ENCODE measurements around the gene TENM4.
"Not testable (repeated sequence)": the region's sequence is repeated elsewhere in the genome, so short reads cannot be mapped to it uniquely, and the experiment has no call there.

The TENM4 gene

DNA sequence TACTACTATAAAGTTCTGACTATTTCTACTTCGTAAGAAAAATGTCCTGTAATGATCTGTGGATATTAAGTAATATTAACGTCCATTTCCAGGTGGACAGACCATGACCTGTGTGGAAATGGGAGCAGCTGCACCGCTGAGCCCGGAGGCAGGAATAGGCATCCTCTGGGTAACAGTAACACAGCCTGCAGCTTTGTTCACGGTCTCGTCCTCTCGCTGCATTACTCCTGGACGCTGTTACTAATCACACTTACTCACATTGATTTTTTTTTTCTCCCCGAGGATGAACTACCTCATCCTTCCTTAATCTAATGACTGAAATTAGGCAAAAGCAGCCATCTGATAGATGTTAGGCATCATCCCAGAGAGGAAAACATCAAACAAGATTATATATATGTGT, 520.5 kb downstream of the TENM4 start:
- DNase-seq = no peak

DNA sequence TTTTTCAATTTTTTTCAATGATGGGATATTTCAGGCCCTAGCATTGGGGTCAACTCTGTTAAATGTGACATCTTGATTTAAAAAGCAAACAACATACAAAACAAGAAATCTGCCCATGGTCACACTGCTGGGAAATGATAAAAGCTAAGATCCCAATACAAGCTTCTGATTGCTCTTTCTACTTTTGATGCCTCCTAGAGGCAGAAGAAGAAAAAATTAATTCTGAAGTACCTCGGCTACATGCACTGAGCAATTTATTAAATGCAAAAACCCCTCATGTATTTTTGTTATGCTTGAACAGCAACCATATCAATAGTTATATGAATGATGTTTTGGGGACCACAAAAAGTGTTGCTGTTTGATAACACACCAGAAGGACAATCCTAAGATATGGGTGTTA, 524.1 kb downstream of the TENM4 start:
- no peak for DNase-seq

DNA sequence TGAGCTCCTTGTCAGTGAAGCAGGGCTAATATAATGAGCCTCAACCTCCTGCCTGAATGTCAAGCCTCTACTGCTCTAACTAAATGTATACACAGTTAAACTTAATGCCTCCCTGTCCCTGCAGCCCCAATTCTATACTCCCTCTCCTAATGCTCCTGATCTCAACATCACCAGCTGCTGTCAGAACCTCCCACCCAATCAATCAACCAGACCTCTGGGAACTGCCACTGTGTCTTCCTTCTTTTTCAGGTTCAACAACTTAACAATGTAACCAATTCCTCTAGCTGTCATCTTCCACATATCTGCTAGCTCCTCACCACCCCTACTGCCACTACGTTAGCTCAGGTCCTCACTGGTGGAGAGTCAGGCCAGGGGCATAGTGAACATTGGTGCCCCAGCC, 526.3 kb downstream of the TENM4 start:
- DNase-seq = no peak

DNA sequence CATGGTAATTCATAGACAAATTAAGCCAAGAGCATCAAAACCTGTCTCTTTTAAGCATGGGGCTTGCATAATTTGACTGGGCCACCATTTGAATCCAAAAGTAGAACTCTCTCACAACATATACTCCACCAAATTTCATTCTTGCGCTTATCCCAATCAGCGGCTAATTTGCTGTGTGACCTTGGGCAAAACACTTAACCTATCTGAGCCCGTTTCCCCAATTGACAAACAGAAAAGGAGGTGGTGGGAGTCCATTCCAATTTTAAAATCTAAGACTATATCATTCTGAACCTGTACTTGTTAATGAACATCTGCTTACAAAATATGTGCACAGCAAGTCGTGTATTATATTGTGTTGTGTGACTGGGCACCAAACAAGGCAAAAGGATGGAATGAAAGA, 528.1 kb downstream of the TENM4 start:
- no peak for DNase-seq

DNA sequence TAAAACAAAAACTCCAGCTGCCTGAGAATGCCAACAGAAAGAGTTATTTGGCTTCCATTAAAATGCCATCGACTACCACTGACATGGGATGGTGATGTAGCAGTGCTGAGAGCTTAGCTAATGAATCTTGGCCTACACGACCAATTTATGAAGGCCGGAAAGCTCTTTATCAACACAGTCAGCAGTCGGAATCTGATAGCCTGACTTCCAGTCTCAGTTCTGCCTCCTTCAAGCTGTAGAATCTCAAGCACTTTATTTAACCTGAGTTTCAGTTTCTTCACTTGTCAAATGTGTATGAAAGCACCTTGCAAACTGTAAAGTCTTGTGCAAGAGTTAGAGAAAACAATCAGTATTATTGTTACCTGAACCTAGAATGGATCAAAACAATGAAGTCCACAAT, 530.5 kb downstream of the TENM4 start:
- DNase-seq = no peak

DNA sequence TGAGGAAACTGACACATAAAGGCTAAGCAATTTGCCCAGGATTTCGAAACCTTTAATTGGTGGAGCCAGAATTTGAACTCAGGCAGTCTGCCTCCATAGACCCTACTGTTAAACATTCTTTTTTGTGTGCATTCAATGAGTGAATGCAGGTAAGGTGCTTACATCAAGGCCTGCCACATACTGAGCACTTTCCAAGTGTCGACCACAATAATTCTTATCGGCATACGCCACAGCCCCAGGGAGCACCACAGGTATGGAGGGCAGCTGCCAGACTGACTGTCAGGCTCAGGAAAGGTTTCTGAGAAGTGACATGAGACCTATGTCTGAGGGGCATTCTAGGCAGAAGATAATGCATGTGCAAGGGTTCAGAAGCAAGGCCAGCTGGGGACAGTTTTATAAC, 531.4 kb downstream of the TENM4 start:
- no peak for DNase-seq

DNA sequence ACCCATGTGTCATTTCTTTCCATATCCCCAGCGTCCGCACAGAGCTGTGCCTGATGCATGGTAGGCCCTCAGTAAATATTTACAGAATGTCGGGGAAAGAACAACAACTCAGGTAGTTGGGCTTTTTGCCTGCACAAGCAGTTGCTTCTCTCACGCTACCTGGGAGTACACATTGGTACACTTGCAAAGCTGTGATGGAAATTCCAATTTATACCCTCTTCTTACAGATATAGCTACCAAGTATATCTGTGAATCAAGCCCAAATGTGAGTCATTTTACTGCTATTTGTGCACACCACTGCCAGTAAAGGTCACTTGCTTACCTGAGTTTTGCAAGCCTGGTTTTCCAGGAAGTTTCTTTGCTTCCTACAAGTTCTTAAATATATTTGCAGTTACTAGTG, 533.2 kb downstream of the TENM4 start:
- DNase-seq = no peak

DNA sequence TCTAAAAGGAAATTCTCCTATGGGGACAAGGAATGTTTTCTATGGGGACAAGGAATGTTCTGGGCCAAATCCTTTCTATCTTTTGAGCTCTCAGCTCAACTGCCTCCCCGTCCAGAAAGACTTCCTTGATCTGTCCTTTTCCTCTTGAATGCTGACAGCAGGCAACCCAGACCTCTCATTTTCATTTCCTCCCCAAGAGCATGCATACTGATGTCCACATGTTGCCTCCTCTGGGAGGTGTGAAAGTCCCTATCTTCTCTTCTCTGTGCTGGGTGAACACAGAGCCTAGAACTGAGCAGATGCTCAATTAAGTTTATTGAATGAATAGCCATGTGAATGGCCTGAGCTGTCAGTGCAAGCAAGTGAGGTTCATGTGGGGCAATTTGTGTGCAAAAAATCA, 534.3 kb downstream of the TENM4 start:
- no peak for DNase-seq

DNA sequence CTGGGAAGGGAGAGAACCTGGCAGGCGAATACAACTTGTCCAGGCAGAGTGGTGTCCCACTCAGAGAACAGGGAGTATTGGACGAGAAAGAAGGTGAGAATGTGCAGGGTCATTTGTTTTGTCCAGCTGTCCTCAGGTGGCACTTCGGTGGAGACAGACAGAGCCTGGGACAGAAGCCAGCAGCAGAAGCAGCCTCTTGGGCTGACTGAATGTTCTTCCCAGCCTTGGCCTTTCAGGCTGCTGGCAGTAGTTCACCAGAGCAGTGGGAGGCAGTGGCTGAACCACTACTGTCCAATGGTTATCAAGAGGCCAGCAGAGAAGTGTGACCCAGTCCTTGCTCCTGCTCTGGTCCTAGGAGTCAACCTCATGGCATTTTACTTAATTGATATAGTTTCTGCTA, 535.1 kb downstream of the TENM4 start:
- DNase-seq = no peak

DNA sequence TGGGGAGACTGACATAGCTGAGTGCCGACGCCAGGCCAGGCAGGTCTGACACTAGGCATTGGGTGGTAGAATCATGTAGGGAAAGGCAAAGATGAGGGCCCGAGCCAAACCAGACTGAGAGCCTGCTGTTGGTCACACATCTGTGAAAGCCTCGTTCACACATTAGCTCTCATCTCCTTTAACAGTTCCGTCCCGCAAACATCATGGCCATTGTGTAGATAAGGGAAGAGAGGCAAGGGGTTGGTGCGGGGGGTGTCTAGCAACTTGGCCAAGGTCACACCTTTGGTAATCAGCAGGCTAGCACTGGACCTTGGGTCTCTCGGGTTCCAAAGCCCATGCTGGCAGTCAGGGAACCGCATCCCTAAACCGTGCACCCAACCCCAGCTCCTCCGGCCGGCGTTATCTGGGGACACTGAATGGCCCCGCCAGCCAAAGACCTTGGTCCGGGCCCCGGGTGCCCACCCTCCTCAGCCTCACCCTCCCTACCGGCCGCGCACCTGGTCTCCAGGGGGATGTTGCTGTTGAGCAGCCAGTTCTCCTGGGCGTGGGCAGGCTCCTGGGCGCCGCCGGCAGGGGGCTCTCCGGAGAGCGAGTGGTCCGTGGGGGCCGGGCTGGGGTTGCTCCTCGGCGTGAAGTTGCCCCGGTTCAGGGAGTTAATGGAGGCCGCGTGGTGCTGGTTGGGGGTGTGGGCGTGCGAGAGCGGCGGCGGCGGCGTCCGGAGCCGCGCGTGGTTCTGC, 537.9 kb downstream of the TENM4 start:
- no peak for DNase-seq

DNA sequence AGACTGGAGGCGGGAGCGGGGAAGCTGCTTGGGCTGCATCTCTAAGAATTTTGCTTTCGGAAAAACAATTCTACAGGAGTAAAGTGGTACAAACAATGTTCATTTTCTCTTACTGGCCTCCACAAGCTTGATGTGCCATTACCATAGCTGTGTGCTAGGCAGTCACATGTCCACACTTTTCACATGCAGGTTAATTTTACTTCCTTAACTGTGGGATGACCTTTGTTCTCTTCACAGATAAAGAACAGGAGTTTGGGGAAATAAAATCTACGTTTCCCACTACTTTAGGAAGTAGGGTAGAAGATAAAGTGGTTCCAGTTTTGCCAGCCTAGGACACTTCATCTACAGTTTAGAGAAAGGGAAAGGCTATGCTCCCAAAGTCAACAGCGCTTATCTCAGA, 539.0 kb downstream of the TENM4 start:
- no peak for DNase-seq

DNA sequence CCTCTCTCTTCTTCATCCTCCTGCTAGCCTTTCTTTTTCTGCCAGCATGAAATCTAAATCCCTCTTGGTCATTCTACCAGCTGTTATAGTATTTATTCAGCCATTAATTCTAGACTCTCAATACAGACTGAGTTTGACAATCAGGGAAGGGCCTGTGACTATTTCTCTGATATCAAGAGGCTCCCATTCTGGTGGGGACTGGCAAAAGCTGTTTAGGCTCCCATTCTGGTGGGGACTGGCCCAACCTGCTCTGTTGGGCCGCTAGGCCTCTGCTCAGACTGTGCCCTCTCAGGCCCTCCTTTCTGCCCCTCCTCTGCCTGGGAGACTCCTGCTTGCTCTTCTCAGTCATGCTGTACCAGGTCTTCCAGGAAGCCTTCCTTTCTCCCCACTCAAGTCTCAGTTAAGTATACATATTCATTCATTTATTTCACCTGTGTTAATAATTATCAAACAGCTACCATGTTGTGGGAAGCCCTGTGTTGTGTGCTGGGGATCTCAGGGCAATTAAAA, 542.5 kb downstream of the TENM4 start:
- DNase-seq = peak; percentile 54

DNA sequence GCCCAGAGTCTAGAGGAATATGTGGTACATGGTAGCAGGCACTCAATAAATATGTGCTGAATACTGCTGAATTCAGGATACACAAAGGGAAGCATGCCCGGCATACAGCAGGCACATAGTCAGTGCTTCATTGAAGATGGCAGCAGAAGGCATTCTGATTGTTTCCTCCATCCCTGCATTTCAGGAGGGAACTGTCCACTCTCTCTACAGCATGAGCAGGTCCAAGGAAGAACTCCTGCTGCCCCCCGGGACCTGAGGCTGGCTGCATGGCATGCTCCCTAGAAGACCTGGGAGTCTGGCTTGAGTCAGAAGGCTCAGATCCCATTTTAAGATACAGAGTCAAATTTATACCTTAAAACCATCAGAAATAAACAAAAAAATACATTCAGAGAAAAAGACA, 546.8 kb downstream of the TENM4 start:
- DNase-seq = no peak

DNA sequence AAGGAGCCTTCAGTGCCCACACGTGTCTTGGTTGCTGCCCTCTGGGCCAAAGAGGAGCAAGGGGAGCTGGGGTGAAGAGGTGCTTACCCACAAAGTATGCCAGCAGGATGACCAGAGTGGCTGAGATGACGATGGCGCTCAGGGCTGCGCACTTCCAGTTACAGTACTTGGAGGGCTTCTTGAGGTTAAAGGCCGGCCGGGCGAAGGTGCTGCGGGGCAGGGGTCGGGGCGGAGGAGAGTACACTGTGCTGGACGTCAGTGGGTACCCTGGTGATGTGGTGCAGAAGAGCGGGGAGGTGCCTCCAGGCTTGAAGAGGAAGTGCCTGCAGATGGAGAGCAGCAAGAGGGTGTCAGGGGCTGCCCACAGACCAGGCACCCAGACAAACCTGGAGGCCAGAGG, 551.1 kb downstream of the TENM4 start:
- no peak for DNase-seq

DNA sequence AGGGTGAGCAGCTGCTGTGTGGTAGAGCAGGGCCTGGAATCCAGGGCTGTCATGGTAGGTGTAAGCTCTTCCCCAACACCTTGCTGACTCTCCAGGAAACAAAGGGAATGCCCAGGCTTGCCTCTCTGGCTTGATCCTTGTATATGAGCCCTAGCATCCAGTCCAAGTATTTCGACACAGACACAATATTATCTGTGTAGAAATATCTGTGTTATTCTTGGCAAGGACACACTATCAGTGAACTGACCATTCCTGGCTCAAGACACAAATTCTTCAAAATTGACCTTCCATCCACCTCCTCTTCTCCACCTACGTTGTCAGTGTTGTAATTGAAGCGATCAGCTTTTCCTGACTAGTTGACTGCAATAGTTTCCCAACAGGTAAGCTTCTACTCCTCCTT, 554.2 kb downstream of the TENM4 start:
- DNase-seq = no peak

DNA sequence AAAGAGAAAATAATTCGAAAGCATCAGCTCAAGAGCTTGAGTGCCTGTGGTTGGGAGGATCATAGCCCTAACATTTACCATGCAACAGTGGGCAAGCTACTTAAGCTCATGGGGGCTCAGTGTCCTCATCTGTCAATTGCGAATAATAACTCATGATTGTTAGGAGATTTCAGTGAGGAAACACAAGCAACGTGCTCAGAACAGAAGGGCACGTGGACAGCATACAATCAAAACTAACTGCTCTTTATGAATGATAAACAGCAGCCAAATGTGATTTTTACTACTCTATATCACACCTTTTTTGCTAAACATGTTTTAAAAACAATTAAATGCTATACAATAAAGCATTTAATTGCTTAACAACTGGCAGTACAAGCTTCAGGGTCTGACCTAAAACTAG, 556.1 kb downstream of the TENM4 start:
- no peak for DNase-seq

DNA sequence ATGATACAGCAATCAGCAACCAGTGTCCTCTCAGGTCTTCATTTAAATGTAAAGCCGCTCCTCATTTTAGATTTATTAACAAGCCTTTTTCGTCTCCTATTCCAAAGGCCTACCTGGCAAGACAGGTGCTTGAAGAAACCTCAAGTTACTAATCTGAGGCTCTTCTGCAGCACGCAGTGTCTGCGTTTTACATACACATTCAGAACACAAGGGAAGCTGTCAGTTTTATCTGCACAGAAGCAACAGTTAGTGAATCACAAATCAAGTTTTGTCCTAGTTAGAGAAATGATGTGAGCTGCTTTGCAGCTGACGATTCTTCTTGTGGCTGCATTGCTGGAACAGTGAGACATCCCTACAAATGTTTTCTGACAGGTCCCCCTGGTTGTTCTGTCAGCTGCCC, 557.3 kb downstream of the TENM4 start:
- DNase-seq = no peak

DNA sequence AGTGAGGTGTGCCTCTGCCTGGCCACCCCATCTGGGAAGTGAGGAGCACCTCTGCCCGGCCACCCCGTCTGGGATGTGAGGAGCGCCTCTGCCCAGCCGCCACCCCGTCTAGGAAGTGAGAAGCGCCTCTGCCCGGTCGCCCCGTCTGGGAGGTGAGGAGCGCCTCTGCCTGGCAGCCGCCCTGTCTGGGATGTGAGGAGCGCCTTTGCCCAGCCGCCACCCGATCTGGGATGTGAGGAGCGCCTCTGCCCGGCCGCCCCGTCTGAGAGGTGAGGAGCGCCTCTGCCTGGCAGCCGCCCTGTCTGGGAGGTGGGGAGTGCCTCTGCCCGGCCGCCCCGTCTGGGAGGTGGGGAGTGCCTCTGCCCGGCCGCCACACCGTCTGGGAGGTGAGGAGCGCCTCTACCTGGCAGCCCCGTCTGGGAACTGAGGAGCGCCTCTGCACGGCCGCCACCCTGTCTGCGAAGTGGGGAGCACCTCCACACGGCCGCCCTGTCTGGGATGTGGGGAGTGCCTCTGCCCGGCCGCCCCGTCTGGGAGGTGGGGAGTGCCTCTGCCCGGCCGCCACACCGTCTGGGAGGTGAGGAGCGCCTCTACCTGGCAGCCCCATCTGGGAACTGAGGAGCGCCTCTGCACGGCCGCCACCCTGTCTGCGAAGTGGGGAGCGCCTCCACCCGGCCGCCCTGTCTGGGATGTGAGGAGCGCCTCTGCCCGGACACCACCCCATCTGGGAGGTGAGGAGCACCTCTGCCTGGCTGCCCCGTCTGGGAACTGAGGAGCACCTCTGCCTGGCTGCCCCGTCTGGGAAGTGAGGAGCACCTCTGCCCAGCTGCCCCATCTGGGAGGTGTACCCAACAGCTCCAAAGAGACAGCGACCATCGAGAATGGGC, 561.5 kb downstream of the TENM4 start:
- not testable (repeated sequence) for DNase-seq

DNA sequence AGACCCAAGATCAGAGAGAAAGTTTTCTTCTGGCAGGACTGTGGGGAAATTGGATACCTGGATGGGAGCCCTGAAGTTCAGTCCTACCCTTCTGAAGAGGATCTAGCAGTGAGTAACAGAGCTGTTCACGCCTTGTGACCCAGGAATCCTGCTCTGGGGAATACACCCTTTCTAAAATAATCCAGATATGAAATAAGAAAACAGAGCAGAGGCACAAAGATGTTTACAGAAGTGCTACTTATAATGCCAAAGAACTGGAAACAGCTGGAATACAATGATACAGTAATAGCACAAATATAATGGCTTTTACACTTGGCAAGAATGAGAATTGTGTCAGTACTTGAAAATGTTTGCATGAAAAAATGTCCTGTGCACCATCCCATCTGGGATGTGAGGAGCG, 562.2 kb downstream of the TENM4 start:
- DNase-seq = no peak

DNA sequence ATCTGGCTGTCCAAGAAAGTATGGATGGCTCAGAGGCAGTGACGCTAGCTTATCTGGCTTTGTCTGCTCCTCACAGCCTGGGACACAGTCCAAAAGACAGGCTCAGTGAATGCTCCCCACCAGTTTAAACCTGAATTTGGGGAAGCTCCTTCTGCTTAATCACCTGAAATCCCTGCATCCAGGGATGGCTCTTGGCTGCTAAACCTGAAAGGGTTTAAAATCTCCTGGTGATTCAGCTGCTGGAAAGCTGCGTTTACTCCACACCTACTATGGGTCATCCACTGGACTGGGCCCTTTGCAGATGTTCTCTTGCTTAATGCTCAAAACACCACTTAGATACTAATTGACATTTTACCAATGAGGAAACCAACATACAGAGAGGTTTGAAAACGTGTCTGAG, 564.2 kb downstream of the TENM4 start:
- no peak for DNase-seq

DNA sequence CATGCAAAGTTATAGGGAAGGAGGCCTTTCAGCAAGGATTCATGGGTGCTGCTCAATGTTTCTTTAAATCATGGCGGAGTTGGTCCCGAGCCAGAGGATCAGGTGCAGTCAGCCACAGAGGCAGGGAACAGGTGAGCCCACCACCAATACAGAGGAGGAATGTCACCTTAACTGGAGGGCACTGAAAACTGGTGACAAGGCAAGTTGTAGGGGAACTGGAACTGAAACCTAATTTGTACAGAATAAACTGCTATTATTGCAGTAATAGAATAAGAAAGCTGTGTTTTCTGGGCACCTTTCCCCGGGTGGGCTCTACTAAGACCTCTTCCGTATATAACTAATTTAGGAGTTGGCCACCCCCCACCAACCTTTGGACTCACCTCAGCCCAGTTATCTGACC, 570.2 kb downstream of the TENM4 start:
- DNase-seq = no peak

DNA sequence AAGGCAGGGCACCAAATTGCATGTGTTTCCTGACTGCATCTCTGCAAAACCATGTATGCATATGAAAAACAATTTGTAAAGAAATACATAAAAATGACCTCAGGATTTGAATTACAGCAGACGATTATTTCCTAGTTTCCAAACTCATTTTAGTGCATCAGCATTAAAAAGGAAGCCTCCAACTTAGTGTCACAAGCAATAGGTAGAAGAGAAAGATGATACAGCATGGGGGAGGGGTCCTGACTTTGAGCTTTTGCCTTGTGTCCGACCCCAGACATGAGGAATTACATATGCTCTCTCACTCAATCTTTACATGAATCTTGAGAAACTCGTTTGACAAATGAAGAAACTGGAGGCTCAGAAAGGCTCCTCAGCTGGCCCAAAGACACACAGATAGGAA, 571.5 kb downstream of the TENM4 start:
- no peak for DNase-seq

DNA sequence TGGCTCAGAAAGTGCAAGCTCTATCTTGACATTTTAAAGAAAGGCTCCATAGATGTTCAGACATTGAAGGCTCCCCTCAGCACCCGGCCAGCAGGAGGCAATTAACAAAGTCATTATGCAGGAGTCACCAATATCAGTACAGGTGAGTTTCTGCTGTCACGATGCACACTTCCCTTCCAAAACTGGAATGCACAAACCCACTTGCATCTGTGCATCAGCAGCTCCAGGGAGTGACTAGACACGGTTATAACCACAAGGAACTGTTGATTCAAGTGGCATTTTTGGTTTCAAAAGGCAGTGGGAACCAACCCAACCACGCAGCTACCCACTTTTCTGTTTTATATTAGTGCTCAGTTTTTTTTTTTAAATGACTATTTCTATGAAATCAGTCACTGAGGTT, 572.3 kb downstream of the TENM4 start:
- DNase-seq = no peak

DNA sequence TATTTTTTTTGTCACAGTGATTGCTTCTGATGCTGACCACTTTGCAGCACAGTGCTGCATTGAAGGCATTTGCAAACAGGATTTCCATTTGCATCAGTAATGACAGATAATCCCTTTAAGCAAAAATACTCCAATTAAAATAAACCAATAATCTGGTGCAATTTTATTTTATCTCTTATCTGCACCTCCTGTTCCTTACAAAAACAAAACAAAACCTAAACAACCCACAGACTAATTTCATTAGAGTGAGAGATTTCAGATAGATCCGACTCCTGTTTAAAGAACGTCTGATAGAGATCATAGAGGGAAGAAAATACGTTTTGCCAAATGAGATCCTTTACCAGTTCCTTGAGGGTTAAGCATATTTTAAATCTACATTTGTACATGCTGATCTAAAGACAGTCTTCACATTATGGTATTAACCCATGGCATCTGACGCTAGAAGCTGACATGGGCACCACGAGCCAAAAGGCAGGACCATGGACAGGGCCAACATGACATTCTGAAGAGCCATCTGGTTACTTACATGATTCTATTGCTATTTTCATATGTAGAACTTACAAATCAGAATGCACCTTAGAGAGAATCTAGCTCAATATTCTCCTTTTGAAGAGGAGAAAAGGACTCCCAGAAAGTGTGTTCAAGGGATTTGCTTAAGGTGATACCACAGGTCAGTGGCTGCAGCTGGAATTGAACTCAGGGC, 580.0 kb downstream of the TENM4 start:
- DNase-seq = no peak

Data from NCI-H524 treated with DMSO at 0.1 percent for 48 hours (cell line).